Spleen (tissue), 11 donors: Measurements from ENCODE around the gene SLC4A1AP. TPM values are rescaled to one million over a fixed set of nuclear protein-coding genes. Genes with fewer than 3 reads are reported as not detected.
"Not testable (repeated sequence)": the region's sequence is repeated elsewhere in the genome, so short reads cannot be mapped to it uniquely, and the experiment has no call there.

Experiments
- DNase-seq: peaks from one replicate; pipeline ENCODE4 v3.0.0-alpha.2; 2020
- H3K27ac ChIP-seq, 8 donors: fragments of 200-600 bp; sonication (generic) in 7 of 8; 1 replicate in 4 of 8; 2 replicates in 4 of 8; pipeline versions ENCODE4 v1.5.0 to v1.8.0; 2016 to 2021; ENCODE audit warnings: inconsistent platforms in 4 of 8, mild to moderate bottlenecking in 4 of 8, moderate library complexity in 1 of 8
- H3K27me3 ChIP-seq, 7 donors: fragments of 200-600 bp; sonication (generic) in 6 of 7; replicated peaks in 1 of 7; 1 replicate in 4 of 7; 2 replicates in 3 of 7; pipeline versions ENCODE4 v1.5.0 to v1.8.0; 2016 to 2021; ENCODE audit warnings: inconsistent platforms in 3 of 7, mild to moderate bottlenecking in 1 of 7
- H3K36me3 ChIP-seq, 6 donors: fragments of 200-600 bp; sonication (generic) in 5 of 6; 1 replicate in 4 of 6; 2 replicates in 2 of 6; pipeline versions ENCODE4 v1.5.0 to v1.8.0; 2016 to 2021; ENCODE audit warnings: inconsistent platforms in 2 of 6
- H3K4me1 ChIP-seq, 6 donors: fragments of 200-600 bp; sonication (generic) in 5 of 6; 1 replicate in 3 of 6; 2 replicates in 3 of 6; pipeline versions ENCODE4 v1.5.0 to v1.8.0; 2016 to 2021; ENCODE audit warnings: inconsistent platforms in 3 of 6
- H3K4me3 ChIP-seq, 8 donors: fragments of 200-600 bp; sonication (generic) in 7 of 8; 1 replicate in 4 of 8; 2 replicates in 4 of 8; pipeline versions ENCODE4 v1.5.0 to v1.8.0; 2016 to 2021; ENCODE audit warnings: inconsistent platforms in 4 of 8, mild to moderate bottlenecking in 4 of 8, moderate library complexity in 2 of 8
- H3K9me3 ChIP-seq, 8 donors: fragments of 200-600 bp; sonication (generic) in 7 of 8; 1 replicate in 4 of 8; 2 replicates in 4 of 8; pipeline versions ENCODE4 v1.5.0 to v1.8.0; 2016 to 2021; ENCODE audit warnings: inconsistent platforms in 4 of 8
- POLR2A ChIP-seq, 3 donors: fragments of 450-650 bp; IDR thresholded peaks; one replicate each; pipeline ENCODE4 v1.5.1; 2017; ENCODE audit warnings: antibody characterized with exemption in 3 of 3, mild to moderate bottlenecking in 1 of 3
- POLR2AphosphoS5 ChIP-seq, 3 donors: sonication (generic); formaldehyde crosslinking; IDR thresholded peaks; one replicate each; pipeline ENCODE4 v1.5.1; 2017; ENCODE audit warnings: antibody characterized with exemption in 3 of 3
- WGBS, 5 donors: extraction: QIAGEN DNeasy Blood & Tissue Kit in 3 of 5; methylation state at CpG; one replicate each; pipeline versions ENCODE4 v1.1.5 to v1.1.7; 2013 to 2018; 5-methylcytosine and 5-hydroxymethylcytosine counted together
- intact Hi-C: fragments of 100-400 bp; cut with DNase I; formaldehyde crosslinking; loops from one replicate; pipeline ENCODE4 v1.15.0; 2023; ENCODE audit warnings: low total_unique reads
- polyA plus RNA-seq, 3 donors: library from polyadenylated mRNA; stranded (reverse); fragments of 200-250 nt; gene quantifications; one replicate each; pipeline ENCODE4 v1.2.1, GENCODE V29; 2013
- total RNA-seq, 7 donors: library from RNA; depleted of rRNA in 3 of 7; stranded (reverse); fragments of >200 nt in 3 of 7; fragmentation: NEBNext Ultra II Directional in 4 of 7; extraction: Animal tissue kit (Norgen Biotek cat#: 25700) in 4 of 7; gene quantifications; one replicate each; pipeline versions ENCODE4 v1.1.0 to v1.2.1, GENCODE V29; 2016 to 2021
- TF ChIP-seq, protein P1 (sequence below), 11 experiments: fragments of 200-600 bp in 7 of 11; fragments of 450-650 bp in 4 of 11; sonication (generic) in 4 of 11; IDR thresholded peaks in 8 of 11; conservative IDR thresholded peaks in 3 of 11; 1 replicate in 7 of 11; 2 replicates in 4 of 11; pipeline versions ENCODE4 v1.4.0 to v1.8.0; 2016 to 2021; ENCODE audit warnings: antibody characterized with exemption in 11 of 11, inconsistent platforms in 4 of 11, mild to moderate bottlenecking in 1 of 11
- donor health status: healthy with polysubstance abuse.
- donor health status: DM: no; HTN: no; CAD: no; lungs with moderate emphysema.
- donor health status: DM: no; HTN: no; CAD: no.
- donor health status: Bipolar disorder and iron deficiency.
- donor health status: healthy.
- donor health status: DM: no; HTN: no; CAD: no.
- donor health status: DM: yes; HTN: yes; CAD: no.

The SLC4A1AP gene
- total and polyA plus RNA-seq, 10 donors = 10.5 to 25.4 (median 19.1) TPM

GRCh38 chr2:27683390-27684071, 19.8 kb downstream of the SLC4A1AP start:
- Histone ChIP-seq H3K4me1 (peaks cover 0 to 34% (median 6%) of the 10 kb centered on the region in 6 donors), H3K4me3 (no peak overlapping the region), H3K27ac (peak overlapping the region in 3 of 8 donors; percentile 25 to 41 (median 35)), H3K27me3 (no peaks in the 10 kb centered on the region), H3K36me3 (peaks cover 4 to 98% (median 60%) of the 10 kb centered on the region in 6 donors), H3K9me3 (no peaks in the 10 kb centered on the region)
- no peak for DNase-seq
- 37 to 43% (median 40%) methylated on average over 9 of the region's 9 CpGs for WGBS, 5 donors
- TF ChIP-seq POLR2AphosphoS5 (IDR thresholded peaks at IDR 0.05) (no peak), POLR2A (IDR thresholded peaks at IDR 0.05) (no peak)
- TF ChIP-seq, protein P1, sequence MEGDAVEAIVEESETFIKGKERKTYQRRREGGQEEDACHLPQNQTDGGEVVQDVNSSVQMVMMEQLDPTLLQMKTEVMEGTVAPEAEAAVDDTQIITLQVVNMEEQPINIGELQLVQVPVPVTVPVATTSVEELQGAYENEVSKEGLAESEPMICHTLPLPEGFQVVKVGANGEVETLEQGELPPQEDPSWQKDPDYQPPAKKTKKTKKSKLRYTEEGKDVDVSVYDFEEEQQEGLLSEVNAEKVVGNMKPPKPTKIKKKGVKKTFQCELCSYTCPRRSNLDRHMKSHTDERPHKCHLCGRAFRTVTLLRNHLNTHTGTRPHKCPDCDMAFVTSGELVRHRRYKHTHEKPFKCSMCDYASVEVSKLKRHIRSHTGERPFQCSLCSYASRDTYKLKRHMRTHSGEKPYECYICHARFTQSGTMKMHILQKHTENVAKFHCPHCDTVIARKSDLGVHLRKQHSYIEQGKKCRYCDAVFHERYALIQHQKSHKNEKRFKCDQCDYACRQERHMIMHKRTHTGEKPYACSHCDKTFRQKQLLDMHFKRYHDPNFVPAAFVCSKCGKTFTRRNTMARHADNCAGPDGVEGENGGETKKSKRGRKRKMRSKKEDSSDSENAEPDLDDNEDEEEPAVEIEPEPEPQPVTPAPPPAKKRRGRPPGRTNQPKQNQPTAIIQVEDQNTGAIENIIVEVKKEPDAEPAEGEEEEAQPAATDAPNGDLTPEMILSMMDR (IDR thresholded peaks at IDR 0.05 in 8 of 11, conservative IDR thresholded peaks at IDR 0.05 in 3 of 11) = peak; percentile 85 to 98 (median 94)
- intact Hi-C loops = no loop called here

GRCh38 chr2:27685006-27685405, 21.3 kb downstream of the SLC4A1AP start:
- Histone ChIP-seq H3K4me1 (peaks cover 0 to 34% (median 6%) of the 10 kb centered on the region in 6 donors), H3K36me3 (peaks cover 4 to 98% (median 57%) of the 10 kb centered on the region in 6 donors), H3K27ac (peak overlapping the region in 5 of 8 donors; percentile 25 to 69 (median 41))
- H3K9me3 ChIP-seq, intact Hi-C loops, H3K27me3 ChIP-seq, DNase-seq, H3K4me3 ChIP-seq: not testable (repeated sequence)
- whole genome bisulfite sequencing, 5 donors = 64 to 88% (median 65%) methylated on average over 1 of the region's 1 CpG

DNA sequence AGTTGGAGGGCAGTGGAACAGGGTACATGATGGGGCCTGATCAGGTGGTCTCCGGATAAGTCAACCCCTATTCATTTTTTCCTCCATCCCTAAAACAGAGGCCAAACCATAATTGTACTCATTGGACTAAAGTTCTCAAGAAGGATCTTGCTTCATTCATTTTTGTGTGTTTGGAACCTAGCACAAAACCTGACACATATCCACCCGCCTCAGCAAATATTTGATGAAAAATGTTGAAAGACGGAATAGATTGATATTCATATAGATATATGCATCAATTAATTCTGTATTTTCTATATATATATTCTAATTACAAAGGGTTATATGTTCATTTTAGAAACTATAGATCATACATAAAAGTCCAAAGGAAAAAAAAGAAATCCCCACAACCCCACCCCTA, 21.9 kb downstream of the SLC4A1AP start:
- Histone ChIP-seq H3K4me1 (peaks cover 0 to 34% (median 6%) of the 10 kb centered on the region in 6 donors), H3K27me3 (no peaks in the 10 kb centered on the region), H3K27ac (peak overlapping the region in 5 of 8 donors; percentile 22 to 69 (median 41)), H3K36me3 (peaks cover 4 to 98% (median 56%) of the 10 kb centered on the region in 6 donors), H3K9me3 (no peaks in the 10 kb centered on the region), H3K4me3 (no peak overlapping the region)
- no peak for DNase-seq
- intact Hi-C loops = no loop called here
- WGBS, 5 donors = 97 to 100% (median 98%) methylated on average over 3 of the region's 3 CpGs
- TF ChIP-seq POLR2AphosphoS5 (IDR thresholded peaks at IDR 0.05) = no peak
- no peak for TF ChIP-seq POLR2A (IDR thresholded peaks at IDR 0.05)
- TF ChIP-seq, protein P1 (IDR thresholded peaks at IDR 0.05 in 8 of 11, conservative IDR thresholded peaks at IDR 0.05 in 3 of 11) = no peak

- WGBS, 5 donors = 92 to 100% (median 100%) methylated on average over 1 of the region's 1 CpG
- H3K9me3 ChIP-seq = no peaks in the 10 kb centered on the region
- H3K27me3 ChIP-seq = no peaks in the 10 kb centered on the region
- peaks cover 0 to 34% (median 6%) of the 10 kb centered on the region in 6 donors for H3K4me1 ChIP-seq
- no peak overlapping the region for H3K27ac ChIP-seq
- intact Hi-C loops = no loop called here
- peaks cover 4 to 96% (median 53%) of the 10 kb centered on the region in 6 donors for H3K36me3 ChIP-seq
- TF ChIP-seq POLR2AphosphoS5 (IDR thresholded peaks at IDR 0.05) (no peak), POLR2A (IDR thresholded peaks at IDR 0.05) (no peak)
- TF ChIP-seq, protein P1 (IDR thresholded peaks at IDR 0.05 in 8 of 11, conservative IDR thresholded peaks at IDR 0.05 in 3 of 11) = no peak
- H3K4me3 ChIP-seq = no peak overlapping the region
- no peak for DNase-seq
These were observed 23.5 kb downstream of the SLC4A1AP start for GRCh38 chr2:27687232-27687631.
